K562 (cell line): ENCODE data around the gene EGFL7. TPM values are rescaled to one million over a fixed set of nuclear protein-coding genes. Genes with fewer than 3 reads are reported as not detected.

ENCODE experiments used
- ARID1B ChIP-seq: fragments of 450-650 bp; IDR thresholded peaks from 2 replicates; pipeline ENCODE4 v1.6.1; 2016; ENCODE audit warnings: antibody characterized with exemption, mild to moderate bottlenecking, inconsistent platforms
- BMI1 ChIP-seq: fragments of 150-350 bp; IDR thresholded peaks from 2 replicates; pipeline ENCODE4 v1.6.1; 2014; ENCODE audit warnings: low read length
- CEBPB ChIP-seq: fragments of 450-650 bp; IDR thresholded peaks from 2 replicates; pipeline ENCODE4 v1.6.1; 2016; ENCODE audit warnings: missing genetic modification characterization, missing compliant biosample characterization
- GTF2E2 ChIP-seq: fragments of 200-800 bp; sonication (Bioruptor generic); IDR thresholded peaks from 2 replicates; pipeline ENCODE4 v1.6.1; 2016; ENCODE audit warnings: missing genetic modification characterization, missing compliant biosample characterization
- MAZ ChIP-seq, 2 experiments: fragments of 450-650 bp in 1 of 2; sonication (generic) in 1 of 2; formaldehyde crosslinking; IDR thresholded peaks in 1 of 2; conservative IDR thresholded peaks in 1 of 2; 2 replicates each; pipeline versions ENCODE4 v1.4.0 to v1.5.0; 2020; ENCODE audit warnings: mild to moderate bottlenecking in 1 of 2, missing genetic modification reagents in 1 of 2
- NBN ChIP-seq: fragments of 450-650 bp; IDR thresholded peaks from 2 replicates; pipeline ENCODE4 v1.6.1; 2016; ENCODE audit warnings: low read depth, mild to moderate bottlenecking
- PHF20 ChIP-seq: fragments of 450-650 bp; IDR thresholded peaks from 2 replicates; pipeline ENCODE4 v1.6.1; 2018; ENCODE audit not compliant: partially characterized antibody
- RFX5 ChIP-seq: IDR thresholded peaks from 2 replicates; pipeline ENCODE4 v1.6.1; 2011; ENCODE audit warnings: low read depth, mild to moderate bottlenecking, improper control_type of control experiment, low read length
- RUNX1 ChIP-seq: sonication (generic); IDR thresholded peaks from 2 replicates; pipeline ENCODE4 v1.6.1; 2016; ENCODE audit warnings: antibody characterized with exemption, low read depth
- SIX5 ChIP-seq, 2 experiments: IDR thresholded peaks; 2 replicates each; pipeline ENCODE4 v1.6.1; 2011; ENCODE audit warnings: low read length in 2 of 2, borderline replicate concordance in 1 of 2, low read depth in 1 of 2, mild to moderate bottlenecking in 1 of 2, moderate library complexity in 1 of 2; ENCODE audit not compliant: insufficient read depth in 1 of 2
- SNIP1 ChIP-seq: fragments of 450-650 bp; IDR thresholded peaks from 2 replicates; pipeline ENCODE4 v1.7.1; 2017; ENCODE audit warnings: low read depth, mild to moderate bottlenecking
- SPI1 ChIP-seq: IDR thresholded peaks from 2 replicates; pipeline ENCODE4 v1.6.1; 2011; ENCODE audit warnings: low read depth, low read length, control low read depth, borderline replicate concordance
- STAT5A ChIP-seq: IDR thresholded peaks from 2 replicates; pipeline ENCODE4 v1.6.1; 2012; ENCODE audit warnings: low read length, inconsistent platforms, borderline replicate concordance
- ZNF436 ChIP-seq: fragments of 250-450, 450-650 bp; sonication (Bioruptor Pico); formaldehyde crosslinking; IDR thresholded peaks from 2 replicates; pipeline ENCODE4 v1.7.0; 2020; ENCODE audit warnings: mild to moderate bottlenecking
- polyA plus RNA-seq, 8 experiments: library from polyadenylated mRNA; depleted of rRNA in 4 of 8; stranded (reverse) in 5 of 8; unstranded in 3 of 8; fragments of >200 nt; fragmentation: Nextera tagmentation in 2 of 8; fragmentation: Illumina TruSeq in 1 of 8; extraction: Ambion mirVana in 2 of 8; extraction: Trizol in 1 of 8; gene quantifications; 2 replicates each; pipeline versions ENCODE4 v1.2.1 to v1.2.3, GENCODE V29; 2011 to 2014; ENCODE audit warnings: inconsistent platforms in 1 of 8, missing spikeins in 1 of 8
- total RNA-seq, 7 experiments: library from RNA; depleted of rRNA in 6 of 7; stranded (reverse); fragments of >200 nt in 6 of 7; fragmentation: Illumina TruSeq in 2 of 7; extraction: Trizol in 2 of 7; gene quantifications; 2 replicates each; pipeline versions ENCODE4 v1.2.1 to v1.2.3, GENCODE V29; 2011 to 2021; ENCODE audit warnings: low replicate concordance in 1 of 7
- TF ChIP-seq, protein P1 (sequence below): sonication (generic); formaldehyde crosslinking; IDR thresholded peaks from 2 replicates; pipeline ENCODE4 v1.8.0; 2023; ENCODE audit warnings: missing genetic modification reagents, mild to moderate bottlenecking, borderline replicate concordance
- TF ChIP-seq, protein P2 (sequence below): fragments of 250-450 bp; sonication (Bioruptor Pico); IDR thresholded peaks from 2 replicates; pipeline ENCODE4 v1.4.0; 2020; ENCODE audit warnings: mild to moderate bottlenecking, moderate library complexity, borderline replicate concordance
- TF ChIP-seq, protein P3 (sequence below), 2 experiments: fragments of 200-800 bp in 1 of 2; sonication (Bioruptor generic) in 1 of 2; sonication (generic) in 1 of 2; formaldehyde crosslinking in 1 of 2; IDR thresholded peaks in 1 of 2; conservative IDR thresholded peaks in 1 of 2; 2 replicates each; pipeline versions ENCODE4 v1.5.0 to v1.6.1; 2016 to 2020; ENCODE audit warnings: missing compliant biosample characterization in 1 of 2, missing genetic modification characterization in 1 of 2, missing genetic modification reagents in 1 of 2

EGFL7 gene
- total and polyA plus RNA-seq, 9 of the 15 experiments (the other 6 are each of a cell fraction or from before 2014, with no cell fraction given): 1.5 to 286 (median 55.5) TPM

DNA sequence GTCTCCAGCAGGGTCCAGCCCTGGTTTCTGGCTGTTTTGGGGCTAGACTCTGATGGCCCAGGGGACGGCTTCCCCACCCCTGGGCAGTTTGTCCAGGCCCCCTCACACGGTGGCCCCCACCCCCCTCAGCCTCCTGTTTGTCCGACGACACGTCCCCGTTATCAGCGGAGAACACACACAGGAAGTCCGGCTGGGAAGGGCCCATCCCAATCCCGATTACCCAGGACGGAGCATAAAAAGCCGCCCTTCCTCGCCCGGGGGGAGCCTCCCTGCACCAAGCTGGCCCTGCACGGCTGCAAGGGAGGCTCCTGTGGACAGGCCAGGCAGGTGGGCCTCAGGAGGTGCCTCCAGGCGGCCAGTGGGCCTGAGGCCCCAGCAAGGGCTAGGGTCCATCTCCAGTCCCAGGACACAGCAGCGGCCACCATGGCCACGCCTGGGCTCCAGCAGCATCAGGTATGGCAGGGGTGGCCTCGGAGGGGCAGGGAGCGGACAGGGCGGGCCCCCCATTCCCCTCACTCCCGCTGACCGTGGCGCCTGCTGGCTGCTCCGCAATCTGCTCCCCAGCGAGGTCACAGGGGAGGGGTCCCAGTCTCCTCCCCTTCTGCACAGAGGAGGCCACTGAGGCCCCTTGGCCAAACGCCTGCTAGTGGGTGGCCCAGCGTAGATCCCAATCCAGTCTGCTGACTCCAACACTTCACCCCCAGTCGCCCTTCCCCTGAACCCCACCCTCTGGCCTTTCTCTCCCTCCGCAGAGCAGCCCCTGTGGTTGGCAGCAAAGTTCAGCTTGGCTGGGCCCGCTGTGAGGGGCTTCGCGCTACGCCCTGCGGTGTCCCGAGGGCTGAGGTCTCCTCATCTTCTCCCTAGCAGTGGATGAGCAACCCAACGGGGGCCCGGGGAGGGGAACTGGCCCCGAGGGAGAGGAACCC lies at the start of gene EGFL7 (continued):
- TF ChIP-seq, protein P1, sequence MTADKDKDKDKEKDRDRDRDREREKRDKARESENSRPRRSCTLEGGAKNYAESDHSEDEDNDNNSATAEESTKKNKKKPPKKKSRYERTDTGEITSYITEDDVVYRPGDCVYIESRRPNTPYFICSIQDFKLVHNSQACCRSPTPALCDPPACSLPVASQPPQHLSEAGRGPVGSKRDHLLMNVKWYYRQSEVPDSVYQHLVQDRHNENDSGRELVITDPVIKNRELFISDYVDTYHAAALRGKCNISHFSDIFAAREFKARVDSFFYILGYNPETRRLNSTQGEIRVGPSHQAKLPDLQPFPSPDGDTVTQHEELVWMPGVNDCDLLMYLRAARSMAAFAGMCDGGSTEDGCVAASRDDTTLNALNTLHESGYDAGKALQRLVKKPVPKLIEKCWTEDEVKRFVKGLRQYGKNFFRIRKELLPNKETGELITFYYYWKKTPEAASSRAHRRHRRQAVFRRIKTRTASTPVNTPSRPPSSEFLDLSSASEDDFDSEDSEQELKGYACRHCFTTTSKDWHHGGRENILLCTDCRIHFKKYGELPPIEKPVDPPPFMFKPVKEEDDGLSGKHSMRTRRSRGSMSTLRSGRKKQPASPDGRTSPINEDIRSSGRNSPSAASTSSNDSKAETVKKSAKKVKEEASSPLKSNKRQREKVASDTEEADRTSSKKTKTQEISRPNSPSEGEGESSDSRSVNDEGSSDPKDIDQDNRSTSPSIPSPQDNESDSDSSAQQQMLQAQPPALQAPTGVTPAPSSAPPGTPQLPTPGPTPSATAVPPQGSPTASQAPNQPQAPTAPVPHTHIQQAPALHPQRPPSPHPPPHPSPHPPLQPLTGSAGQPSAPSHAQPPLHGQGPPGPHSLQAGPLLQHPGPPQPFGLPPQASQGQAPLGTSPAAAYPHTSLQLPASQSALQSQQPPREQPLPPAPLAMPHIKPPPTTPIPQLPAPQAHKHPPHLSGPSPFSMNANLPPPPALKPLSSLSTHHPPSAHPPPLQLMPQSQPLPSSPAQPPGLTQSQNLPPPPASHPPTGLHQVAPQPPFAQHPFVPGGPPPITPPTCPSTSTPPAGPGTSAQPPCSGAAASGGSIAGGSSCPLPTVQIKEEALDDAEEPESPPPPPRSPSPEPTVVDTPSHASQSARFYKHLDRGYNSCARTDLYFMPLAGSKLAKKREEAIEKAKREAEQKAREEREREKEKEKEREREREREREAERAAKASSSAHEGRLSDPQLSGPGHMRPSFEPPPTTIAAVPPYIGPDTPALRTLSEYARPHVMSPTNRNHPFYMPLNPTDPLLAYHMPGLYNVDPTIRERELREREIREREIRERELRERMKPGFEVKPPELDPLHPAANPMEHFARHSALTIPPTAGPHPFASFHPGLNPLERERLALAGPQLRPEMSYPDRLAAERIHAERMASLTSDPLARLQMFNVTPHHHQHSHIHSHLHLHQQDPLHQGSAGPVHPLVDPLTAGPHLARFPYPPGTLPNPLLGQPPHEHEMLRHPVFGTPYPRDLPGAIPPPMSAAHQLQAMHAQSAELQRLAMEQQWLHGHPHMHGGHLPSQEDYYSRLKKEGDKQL (CRISPR knock-in tag): no peak
- TF ChIP-seq ARID1B: peak; percentile 97
- peak; percentile 58 for TF ChIP-seq STAT5A
- no peak for TF ChIP-seq CEBPB (tag)
- TF ChIP-seq, protein P2, sequence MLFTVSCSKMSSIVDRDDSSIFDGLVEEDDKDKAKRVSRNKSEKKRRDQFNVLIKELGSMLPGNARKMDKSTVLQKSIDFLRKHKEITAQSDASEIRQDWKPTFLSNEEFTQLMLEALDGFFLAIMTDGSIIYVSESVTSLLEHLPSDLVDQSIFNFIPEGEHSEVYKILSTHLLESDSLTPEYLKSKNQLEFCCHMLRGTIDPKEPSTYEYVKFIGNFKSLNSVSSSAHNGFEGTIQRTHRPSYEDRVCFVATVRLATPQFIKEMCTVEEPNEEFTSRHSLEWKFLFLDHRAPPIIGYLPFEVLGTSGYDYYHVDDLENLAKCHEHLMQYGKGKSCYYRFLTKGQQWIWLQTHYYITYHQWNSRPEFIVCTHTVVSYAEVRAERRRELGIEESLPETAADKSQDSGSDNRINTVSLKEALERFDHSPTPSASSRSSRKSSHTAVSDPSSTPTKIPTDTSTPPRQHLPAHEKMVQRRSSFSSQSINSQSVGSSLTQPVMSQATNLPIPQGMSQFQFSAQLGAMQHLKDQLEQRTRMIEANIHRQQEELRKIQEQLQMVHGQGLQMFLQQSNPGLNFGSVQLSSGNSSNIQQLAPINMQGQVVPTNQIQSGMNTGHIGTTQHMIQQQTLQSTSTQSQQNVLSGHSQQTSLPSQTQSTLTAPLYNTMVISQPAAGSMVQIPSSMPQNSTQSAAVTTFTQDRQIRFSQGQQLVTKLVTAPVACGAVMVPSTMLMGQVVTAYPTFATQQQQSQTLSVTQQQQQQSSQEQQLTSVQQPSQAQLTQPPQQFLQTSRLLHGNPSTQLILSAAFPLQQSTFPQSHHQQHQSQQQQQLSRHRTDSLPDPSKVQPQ: no peak
- peak; percentile 63; the same call in 1 of the 2 replicates for TF ChIP-seq NBN
- no peak; the same call in 1 of the 2 replicates for TF ChIP-seq GTF2E2 (tag)
- TF ChIP-seq, protein P3, sequence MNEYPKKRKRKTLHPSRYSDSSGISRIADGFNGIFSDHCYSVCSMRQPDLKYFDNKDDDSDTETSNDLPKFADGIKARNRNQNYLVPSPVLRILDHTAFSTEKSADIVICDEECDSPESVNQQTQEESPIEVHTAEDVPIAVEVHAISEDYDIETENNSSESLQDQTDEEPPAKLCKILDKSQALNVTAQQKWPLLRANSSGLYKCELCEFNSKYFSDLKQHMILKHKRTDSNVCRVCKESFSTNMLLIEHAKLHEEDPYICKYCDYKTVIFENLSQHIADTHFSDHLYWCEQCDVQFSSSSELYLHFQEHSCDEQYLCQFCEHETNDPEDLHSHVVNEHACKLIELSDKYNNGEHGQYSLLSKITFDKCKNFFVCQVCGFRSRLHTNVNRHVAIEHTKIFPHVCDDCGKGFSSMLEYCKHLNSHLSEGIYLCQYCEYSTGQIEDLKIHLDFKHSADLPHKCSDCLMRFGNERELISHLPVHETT (CRISPR knock-in tag; conservative IDR thresholded peaks at IDR 0.05 in 1 of 2, IDR thresholded peaks at IDR 0.05 in 1 of 2): no peak
- peak; percentile 94 to 96; a peak in 3 of 4 replicates for TF ChIP-seq MAZ (CRISPR knock-in tag; conservative IDR thresholded peaks at IDR 0.05 in 1 of 2, IDR thresholded peaks at IDR 0.05 in 1 of 2)
- TF ChIP-seq BMI1: no peak
- peak; percentile 42; the same call in 1 of the 2 replicates for TF ChIP-seq ZNF436
- peak; percentile 38; the same call in 1 of the 2 replicates for TF ChIP-seq SPI1
- no peak for TF ChIP-seq SNIP1
- TF ChIP-seq PHF20: no peak
- no peak for TF ChIP-seq RFX5
- TF ChIP-seq RUNX1: no peak
- TF ChIP-seq SIX5 (IDR thresholded peaks at IDR 0.05; ENCODE audit: borderline replicate concordance in 1 of 2, insufficient read depth in 1 of 2, low read depth in 1 of 2, low read length in 2 of 2): no peak
